ENCODE measurements around the gene GATA2.

Gene GATA2

DNA sequence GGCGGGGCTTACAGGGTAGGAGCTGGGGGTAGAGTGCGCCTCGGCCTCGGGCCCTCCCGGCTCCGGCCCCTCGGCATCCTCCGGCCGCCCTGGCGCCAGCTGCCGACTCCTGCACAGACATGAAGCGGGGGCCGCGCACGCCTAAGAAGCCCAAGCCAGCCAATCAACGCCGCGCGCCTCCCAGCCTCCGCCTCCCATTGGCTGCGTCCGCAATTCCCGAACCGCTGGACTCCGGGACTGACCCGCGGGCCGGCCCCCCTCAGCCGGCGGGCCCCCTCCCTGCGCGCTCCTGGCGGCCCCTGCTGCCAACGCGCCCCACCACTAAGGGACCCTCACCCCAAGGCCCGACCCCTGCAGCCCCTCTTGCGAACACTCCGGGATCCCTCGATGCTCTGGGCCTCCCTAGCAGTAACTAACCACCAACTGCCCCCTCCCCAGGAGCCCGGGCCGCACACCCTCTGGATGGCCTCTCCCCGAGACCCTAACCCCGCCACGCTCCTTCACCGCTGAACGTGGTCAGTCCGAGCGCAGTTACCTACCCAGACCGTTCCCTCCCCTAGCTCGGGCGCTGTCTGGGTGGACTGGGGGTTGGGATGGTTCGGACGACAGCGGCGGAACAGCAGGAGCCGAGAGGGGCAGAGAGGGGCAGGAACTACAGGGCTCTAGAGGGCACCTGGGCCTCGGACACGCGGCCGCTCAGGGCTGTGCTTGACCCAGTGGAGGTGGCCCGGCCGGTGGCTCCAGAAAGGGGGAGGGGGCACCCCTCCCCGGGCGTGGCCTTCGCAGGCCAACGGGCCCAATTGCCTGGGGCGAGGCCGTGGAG, 5.0 kb downstream of the GATA2 start:
- peak; percentile 77 to 91 for DNase-seq

DNA sequence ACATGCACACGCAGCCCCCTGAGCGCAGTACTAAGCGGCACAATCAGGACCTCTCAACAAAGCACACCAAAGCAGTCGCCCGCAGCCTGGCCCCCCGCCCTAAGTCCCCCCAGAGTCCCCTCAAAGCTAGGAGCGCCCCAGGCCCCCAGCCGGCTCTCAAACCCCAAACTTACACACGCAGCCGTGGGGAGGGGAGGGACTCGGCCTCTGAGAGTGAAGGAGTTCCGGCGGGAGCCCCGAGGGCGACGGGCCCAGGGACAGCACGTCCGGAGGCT, 5.5 kb downstream of the GATA2 start:
- DNase-seq, result no peak

DNA sequence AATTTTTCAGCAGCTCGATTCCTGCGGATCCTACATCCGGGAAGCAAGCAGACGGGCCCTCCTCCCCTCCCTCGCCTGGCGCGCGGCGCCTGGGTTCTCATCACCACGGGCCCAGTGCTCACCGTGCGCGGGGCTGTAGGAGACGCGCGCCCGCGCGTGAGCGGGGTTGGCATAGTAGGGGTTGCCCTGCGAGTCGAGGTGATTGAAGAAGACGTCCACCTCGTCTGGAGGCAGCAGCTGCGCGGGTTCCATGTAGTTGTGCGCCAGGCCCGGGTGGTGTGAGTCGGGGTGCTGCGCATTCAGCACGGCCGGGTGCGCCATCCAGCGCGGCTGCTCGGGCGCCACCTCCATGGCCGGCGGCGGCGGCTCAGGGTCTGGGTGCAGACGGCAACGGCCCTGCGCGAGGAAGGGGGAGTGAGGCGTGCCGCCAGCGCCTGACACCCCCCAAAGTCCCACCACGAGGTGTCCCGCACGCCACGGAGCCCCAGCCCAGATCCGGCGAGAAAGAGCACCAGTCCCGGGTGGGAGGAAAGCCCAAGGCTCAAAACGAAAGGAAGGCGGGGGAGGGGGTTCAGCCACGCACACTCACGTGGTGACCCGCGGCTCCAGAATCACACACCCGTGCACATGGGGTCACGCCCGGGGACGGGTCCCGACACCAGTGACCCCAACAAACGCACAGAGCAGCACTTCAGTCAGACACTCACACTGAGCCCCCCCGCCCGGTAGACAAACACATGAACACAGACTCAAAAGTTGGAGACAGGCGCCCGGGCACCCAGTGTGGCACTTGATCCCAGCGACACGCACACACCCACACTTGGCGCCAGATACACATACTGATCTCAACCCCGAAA, 6.1 kb downstream of the GATA2 start:
- peak in 1 of 2 experiments; percentile 13 for DNase-seq

DNA sequence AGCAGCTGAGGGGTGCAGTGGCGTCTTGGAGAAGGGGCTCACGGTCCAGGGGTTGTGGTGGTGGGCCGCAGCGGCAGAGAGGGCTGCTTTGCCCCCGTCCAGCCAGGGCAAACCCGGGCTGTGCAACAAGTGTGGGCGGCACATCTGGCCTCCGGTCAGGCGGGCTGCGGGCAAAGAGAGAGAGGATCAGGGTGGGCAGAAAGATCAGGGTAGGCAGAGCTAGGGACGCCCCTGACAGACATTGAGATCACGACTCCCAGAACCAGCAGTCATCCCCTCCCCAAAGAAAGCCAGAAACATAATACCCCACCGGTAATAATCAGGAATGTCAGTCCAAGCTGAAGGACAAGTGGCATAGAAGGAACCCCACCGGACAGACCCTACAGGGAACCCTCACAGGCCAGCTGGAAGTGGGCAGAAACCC, 6.8 kb downstream of the GATA2 start:
- DNase-seq, result no peak

DNA sequence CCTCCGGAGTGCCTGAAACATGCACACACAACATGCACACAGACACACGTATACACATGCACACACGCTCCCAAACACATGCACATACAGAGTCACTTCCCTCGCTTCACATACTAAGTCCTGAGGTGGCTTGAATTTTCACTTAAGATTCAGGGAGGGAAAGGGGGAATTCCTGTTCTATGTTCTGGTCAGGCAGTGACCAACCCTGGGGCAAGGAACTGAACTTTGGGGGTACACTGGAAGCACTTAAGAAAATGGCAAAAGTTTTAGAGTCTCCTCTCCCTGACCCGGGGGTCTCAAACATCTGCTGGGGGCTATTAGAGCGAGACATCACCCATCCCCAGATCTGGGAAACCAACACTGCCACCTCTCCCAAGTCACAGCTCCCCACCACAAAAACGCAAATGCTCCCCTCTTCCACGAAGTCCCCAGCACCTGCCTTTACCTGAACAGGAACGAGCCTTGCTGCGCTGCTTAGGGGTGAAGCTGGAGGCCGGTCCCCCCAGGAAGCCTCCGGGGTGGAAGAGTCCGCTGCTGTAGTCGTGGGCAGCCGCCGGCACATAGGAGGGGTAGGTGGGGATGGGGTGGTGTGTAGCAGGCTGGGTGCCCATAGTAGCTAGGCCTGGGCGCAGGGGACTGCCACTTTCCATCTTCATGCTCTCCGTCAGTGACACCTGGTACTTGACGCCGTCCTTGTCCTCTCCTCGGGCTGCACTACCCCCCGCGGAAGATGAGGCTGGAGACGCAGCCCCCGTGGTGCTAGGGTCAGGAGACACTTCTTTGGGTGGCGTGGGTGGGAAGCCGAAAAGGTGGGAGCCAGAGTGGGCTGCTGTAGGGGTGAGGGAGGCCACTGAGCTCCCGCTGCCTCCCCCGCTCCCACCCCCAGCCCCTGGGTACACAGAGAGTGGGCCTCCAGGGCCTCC, 7.5 kb downstream of the GATA2 start:
- DNase-seq, result no peak

DNA sequence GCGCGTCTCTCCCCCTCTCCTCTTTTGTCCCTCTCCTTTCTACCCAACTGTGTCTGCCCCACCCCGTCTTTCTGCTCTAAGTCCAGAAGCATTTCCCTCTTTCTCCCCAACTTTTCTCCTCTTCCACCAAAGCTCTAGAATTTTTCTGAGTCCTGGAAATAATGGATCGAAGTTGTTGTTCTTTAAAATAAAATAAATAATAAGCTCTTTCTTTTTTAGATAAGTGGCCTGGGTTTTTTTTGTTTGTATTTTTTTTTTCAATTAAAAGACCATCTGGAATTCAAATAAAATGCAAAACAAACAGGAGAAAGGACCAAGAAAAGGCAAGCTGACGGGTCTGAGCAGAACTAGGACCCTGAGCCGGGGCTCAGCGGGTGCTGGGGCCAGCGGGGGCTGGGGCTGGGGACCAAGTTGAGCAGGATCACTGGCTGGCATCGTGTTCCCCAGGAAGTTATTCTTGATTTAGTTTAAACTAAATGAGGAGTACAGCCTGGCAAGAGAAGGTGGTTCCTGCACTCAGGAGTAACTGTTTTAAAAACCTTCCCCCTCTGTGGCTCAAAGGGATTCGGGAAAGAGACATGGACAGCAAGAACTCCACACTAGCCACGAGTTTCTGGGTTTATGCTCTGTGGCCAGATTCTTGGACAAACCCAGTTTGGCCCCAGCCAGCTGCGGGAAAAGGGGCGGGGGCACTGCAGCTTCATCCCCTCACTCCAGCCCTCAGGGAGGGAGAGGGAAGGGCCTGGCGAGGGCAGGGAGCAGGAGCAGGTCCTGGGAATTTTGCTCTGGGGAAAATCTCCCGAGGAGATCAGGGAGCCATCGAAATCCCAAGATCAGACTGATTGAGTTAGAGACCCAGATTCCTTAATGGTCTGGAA, 8.4 kb downstream of the GATA2 start:
- no peak for DNase-seq

DNA sequence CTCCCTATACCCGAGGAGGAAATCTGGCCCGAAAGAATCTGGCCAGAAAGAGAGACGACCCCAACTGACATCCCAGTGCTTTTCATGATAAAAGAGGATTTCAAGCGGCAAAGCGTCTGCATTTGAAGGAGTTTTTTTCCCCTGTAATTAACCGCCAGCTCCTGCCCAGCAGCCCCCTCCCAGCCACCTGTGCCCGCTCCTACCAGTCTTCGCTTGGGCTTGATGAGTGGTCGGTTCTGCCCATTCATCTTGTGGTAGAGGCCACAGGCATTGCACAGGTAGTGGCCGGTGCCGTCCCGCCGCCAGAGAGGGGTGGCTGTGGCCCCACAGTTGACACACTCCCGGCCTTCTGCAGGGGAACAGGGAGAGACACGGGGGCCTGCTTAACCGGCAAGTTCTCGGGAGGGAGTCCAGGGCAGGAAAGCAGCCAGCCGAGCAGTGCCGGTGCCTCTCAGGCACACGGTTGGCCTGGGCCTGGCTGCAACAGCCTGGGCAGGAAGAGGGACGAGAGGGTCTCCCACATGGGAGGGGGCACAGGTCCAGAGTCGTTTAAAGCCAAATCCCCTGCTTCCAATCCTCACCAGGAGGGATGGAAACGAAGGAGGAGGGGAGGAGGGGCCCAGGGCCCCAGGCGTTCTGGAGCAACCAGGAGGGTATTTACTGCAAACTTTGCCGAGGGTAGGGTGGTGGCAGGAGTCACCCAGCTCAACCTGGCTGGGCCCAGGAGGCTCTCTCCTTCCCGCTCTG, 9.2 kb downstream of the GATA2 start:
- no peak for DNase-seq

DNA sequence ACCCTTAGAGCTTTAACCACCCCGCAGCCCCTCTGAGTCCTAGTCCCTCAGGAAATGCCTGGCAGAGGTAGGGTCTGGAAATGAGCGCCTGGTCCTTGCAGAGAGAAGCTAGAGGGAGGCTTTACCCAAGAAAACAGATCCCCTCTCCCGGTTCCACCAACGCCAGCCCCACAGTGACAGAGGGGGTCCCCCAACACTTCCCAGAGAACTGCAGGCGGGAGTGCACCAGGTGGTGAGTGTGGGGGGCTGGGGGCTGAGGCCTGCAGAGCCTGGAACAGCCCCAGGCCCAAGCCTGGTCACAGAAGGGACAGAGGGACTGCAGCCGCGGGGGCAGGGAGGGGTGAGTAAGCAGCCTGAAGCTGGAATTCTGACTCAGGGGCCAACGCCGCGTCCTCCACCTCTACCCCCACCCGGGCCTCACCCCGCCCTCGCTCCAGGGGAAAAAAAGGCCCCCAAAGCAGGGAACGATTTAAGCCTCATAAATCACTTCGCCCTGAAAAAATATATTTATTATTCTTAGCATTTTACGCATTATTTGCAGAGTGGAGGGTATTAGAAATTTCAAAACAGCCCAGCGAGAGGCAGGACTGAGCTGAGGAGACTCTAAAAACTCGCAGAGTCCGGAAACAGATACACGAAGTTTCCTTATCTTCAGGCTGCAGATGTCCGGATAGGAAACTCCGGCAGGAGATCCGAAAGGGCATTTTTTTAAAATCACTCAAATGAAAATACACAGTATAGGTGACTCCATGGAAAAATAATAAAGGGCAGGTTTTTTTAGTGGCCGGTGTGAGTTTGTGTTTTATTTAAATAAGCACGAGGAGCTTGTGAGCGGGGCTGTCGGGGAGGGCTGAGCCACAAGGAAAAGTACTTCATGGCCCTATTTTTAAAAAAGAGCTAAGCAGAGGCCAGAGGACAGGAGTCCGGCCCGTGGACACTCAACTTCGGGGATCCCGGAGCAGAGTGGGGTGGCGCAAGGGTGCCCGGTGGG, 10.0 kb downstream of the GATA2 start:
- no peak for DNase-seq

DNA sequence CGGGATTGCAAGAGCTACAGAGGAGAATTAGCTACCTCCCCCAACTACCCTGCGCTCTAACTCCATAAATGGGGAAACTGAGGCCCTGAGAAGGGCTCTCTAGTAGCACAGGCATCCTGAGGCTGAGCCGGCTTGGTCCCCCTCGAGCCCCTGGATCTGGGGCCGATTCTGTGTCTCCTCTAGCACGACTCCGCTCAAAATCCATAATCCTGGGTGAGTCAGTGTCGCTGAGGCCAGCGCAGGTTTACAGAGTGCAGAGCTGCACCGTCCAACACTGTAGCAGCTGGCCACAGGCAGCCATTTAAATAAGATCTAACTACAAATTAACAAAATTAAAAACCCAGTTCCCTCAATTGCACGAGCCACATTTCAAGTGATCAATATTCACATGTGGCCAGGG, 10.8 kb downstream of the GATA2 start:
- DNase-seq, result no peak

DNA sequence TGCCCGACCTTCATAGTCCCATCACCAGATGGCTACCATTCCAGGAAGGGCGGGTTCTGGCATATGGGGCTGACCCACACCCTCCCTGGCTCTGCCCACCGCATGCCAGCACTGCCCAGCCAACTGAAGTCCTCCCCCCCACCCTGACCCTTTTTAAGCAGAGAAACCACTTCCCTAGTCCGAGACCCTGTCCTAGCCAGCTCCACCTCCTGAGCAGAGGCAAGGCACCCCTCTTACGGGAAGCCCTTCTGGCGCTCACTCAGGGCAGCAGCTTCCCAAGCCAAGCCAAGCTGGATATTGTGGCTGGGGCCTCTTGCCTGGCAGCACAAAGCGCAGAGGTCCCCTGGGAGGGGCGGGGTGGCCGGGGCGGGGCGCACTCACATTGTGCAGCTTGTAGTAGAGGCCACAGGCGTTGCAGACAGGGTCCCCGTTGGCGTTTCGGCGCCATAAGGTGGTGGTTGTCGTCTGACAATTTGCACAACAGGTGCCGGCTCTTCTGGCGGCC, 11.5 kb downstream of the GATA2 start:
- no peak for DNase-seq

DNA sequence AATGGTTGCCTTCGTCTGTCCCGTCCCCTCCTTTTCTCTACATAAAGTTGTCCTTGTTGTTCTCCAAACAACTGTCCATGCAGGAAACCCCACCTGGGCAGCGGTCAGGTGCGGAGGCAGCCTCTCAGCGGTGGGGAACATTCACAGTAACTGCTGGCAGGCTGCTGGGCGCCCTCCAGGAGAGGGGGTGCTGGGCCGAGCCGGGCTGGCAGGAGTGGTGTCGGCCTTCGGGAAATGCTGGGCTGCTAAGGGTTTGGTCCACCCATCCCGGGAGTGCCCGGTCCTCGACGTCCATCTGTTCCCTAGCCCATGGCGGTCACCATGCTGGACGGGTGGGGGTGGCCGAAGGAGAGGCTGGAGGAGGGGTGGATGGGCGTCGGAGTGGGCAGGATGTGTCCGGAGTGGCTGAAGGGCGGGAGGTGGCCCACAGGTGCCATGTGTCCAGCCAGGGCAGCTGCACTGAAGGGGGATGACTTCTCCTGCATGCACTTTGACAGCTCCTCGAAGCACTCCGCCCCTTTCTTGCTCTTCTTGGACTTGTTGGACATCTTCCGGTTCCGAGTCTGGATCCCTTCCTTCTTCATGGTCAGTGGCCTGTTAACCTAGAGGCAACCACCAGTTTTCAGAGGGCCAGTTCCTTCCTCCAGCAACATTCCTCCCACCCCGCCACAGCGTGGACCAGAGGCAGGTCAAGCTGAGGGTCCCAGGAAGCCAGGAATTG, 12.1 kb downstream of the GATA2 start:
- DNase-seq, result no peak

DNA sequence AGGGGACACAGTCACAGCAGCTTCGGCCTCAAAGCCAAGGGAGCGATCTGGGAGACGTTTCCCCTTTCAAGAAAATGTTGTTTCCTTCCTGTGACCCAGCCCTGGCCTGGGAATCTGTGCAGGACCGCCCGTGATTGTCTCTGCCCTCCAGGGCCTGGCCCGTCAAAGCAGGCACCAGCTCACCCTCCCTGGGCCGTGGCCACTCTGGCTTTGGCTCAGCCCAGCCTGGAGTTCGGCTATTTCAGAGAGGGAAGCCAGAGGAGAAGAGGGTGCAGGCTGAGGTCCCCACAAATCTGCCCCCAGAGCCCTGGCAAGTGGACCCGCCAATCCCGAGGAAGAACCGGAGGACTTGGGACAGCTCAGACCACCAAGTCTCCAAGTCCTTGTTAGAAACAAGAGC, 12.7 kb downstream of the GATA2 start:
- DNase-seq, result no peak

DNA sequence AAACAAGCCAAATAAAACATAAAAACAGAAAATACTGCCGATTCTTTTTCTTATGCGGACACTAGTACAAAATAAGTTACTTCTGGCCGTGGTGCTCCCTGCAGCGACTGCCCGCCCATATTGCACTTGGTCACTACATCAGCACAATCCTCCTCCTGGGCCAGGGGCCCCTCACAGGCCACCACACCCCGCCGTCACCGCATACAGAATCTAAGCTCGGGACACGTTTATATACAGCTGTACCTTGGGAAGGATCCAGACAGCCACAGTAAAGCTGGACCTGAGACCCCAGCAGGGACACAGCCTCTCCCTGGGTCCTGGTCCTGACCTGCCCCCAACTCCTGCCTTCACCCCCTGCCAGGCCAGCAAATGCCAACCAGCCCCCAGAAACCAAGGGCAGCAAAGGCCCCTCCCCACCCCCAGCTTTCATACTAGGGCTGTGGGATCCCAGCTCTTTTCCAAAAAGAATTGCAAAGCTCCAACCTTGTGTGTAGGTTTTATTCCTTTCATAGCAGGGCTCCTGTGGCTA, 13.4 kb downstream of the GATA2 start:
- DNase-seq, result no peak

DNA sequence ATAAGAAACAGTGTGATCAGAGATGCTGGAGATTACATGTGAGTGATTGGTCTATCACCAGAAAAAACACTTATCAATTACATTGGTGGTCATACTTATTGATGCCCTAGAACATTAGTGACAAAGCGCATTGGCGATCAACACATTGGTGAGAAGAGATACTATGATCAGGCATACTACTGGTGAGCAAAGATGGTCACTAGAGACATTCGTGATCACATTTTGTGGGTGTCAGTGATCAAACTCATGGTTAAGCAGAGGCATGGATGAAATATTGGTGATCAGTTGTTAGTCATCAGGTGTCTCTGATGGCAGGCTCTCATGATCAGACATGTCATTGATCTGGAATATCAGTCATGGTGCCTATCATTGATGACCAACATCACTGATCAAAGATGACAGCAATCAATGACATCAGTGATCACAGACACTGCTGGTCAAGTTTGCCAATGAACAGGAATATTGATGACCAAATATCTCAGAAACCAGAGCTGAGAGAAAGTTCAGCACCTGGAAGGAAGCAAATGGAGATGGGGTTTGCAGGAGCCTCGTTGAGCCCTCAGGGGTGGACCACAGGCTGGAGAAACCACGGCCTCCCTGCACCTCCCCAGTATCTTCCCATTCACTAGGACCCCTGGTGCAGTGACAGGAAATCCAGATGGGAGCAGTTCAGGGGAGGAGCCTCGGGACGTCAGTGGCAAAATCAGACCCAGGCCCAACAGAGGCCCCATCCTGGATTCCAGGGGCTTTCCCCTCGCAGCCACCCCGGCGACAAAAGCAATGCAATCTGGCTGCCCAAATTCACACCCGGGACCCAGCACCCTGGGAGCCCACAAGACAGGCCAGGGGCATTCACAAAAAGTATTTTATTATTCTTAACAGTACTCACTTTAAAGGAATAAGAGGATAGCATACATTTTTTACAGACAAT, 14.2 kb downstream of the GATA2 start:
- no peak for DNase-seq

DNA sequence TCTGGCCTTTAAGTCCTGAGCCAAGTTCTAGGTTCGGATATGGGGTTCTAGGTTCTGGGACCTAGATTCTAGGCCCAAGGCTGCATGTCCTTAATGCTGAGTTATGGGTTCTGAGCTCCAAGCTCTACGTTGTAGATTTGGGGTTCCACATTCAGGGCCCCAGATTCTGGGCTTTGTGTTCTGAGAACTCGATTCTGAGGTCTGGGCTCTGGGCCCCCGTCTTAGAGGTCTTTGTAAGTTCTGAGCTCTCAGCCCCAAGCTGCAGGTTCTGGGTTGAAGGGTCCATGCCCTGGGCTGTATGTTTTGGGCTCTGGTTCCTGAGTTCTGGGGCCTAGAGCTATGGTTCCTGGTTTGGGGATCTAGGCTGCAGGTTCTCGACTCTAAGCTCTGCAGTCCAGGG, 16.3 kb downstream of the GATA2 start:
- DNase-seq, result no peak

DNA sequence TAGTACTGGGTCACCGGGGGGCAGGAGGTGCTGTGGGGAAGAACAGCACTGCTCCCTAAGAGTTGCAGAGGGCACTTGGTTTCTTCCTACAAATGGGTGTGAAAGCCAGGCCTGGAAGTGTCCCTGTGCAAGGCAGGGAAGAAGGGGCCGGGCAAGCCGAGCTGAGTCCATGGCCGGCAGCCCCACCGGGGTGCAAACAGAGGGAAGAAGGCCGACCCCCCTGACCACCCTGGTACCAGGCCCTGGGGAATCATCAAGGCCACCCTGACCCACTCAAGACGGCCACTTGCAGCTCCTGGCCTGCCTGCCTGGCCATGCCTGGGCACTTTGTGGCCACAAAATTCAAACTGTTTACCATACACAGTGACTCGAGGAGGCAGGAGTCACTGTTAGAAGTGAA, 17.6 kb downstream of the GATA2 start:
- DNase-seq, result no peak

DNA sequence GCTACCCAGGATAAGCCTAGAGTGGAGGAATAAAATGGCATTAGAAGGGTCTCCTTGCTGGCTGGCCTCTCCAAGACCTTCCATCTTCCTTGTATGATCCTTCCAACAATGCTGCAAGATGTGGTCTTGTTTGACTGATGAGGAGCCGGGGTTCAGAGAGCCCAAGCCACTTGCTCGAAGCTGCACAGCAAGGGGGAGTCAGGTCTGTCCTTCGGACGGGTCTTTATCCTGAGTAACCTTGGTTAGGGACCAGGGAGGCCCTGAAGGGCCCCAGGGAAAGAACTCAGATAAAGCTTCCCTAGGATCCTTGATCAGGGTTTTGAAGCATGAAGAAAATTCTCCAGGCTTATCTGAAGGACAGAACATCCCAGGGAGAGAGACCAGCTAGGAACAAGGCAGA, 19.3 kb downstream of the GATA2 start:
- no peak for DNase-seq

DNA sequence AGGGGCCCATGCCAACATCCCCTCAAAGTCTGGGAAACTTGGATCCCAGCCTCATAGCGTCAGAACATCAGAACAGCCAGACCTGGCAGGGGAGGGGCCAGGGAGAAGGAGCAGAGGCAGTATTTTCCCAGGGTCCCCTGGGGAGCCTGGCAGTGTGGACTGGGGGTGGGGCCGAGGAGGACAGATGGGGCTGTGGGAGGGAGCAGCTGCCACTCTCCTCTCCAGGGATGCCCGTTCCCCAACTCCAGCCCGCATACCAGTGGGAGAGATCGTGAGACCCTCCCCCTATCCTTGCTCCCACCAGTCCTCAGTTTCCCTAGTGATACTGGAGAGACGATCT, 19.9 kb downstream of the GATA2 start:
- DNase-seq, result no peak
